Activated CD4-positive, alpha-beta memory T cell treated with anti-CD3 and anti-CD28 coated beads for 36 hours (primary cell): Measurements from ENCODE around the gene IL6. TPM values are rescaled to one million over a fixed set of nuclear protein-coding genes. Genes with fewer than 3 reads are reported as not detected.

Experiments used
- CTCF ChIA-PET: fragments of 350-600 bp; sonication (Branson Sonifier 250); formaldehyde crosslinking; loops from one replicate; lab custom pipeline; 2021; ENCODE audit warnings: antibody characterized with exemption, inconsistent platforms; lab: Charles Lee
- POLR2A ChIA-PET: fragments of 350-600 bp; sonication (Branson Sonifier 250); formaldehyde crosslinking; loops from one replicate; lab custom pipeline; 2021; ENCODE audit warnings: antibody characterized with exemption; lab: Charles Lee
- DNase-seq: peaks from one replicate; pipeline ENCODE4 v3.0.0-alpha.2; 2020
- H3K27ac Mint-ChIP-seq: one replicate; pipeline ENCODE4 v1.8.0; 2021; ENCODE audit warnings: mixed read lengths
- H3K27me3 Mint-ChIP-seq: one replicate; pipeline ENCODE4 v1.8.0; 2021; ENCODE audit warnings: mixed read lengths
- H3K36me3 Mint-ChIP-seq: one replicate; pipeline ENCODE4 v1.8.0; 2021; ENCODE audit warnings: mixed read lengths
- H3K4me1 Mint-ChIP-seq: one replicate; pipeline ENCODE4 v1.8.0; 2021; ENCODE audit warnings: low read depth, mixed read lengths
- H3K4me3 Mint-ChIP-seq: one replicate; pipeline ENCODE4 v1.8.0; 2021; ENCODE audit warnings: mild to moderate bottlenecking, mixed read lengths
- H3K9me3 Mint-ChIP-seq: one replicate; pipeline ENCODE4 v1.8.0; 2021; ENCODE audit warnings: mixed read lengths
- intact Hi-C: fragments of 100-400 bp; cut with micrococcal nuclease; formaldehyde crosslinking; loops from one replicate; pipeline ENCODE4 v1.15.1; 2023
- total RNA-seq, 2 experiments: library from RNA; stranded (reverse); gene quantifications; one replicate each; pipeline ENCODE4 v1.2.3, GENCODE V29; 2021

IL6 gene
- total RNA-seq, 2 experiments from 2014 or later = 1.9 to 2.2 TPM

GRCh38 chr7:22720791-22721786 is 5.9 kb upstream of the IL6 start:
- DNase-seq = no peak
- ChIA-PET POLR2A (no interaction called here), CTCF (interaction anchor here (18.2 kb wide), 1 partner anchor 162 kb away, joined by 540 read pairs; no protein-coding TSS in a partner anchor)
- Mint-ChIP-seq H3K4me3 (no peak overlapping the region), H3K9me3 (no peaks in the 10 kb centered on the region), H3K27ac (no peak overlapping the region), H3K36me3 (no peaks in the 10 kb centered on the region), H3K4me1 (peaks cover 11% of the 10 kb centered on the region), H3K27me3 (peaks cover 10% of the 10 kb centered on the region)
- intact Hi-C loops = no loop called here

GRCh38 chr7:22722536-22723180 is 4.3 kb upstream of the IL6 start:
- Mint-ChIP-seq H3K36me3 (no peaks in the 10 kb centered on the region), H3K4me3 (no peak overlapping the region), H3K27me3 (peaks cover 20% of the 10 kb centered on the region), H3K4me1 (peaks cover 22% of the 10 kb centered on the region), H3K9me3 (no peaks in the 10 kb centered on the region), H3K27ac (no peak overlapping the region)
- no peak for DNase-seq
- intact Hi-C loops = no loop called here
- POLR2A ChIA-PET = no interaction called here
- CTCF ChIA-PET = interaction anchor here (1.1 to 18.2 kb wide), 5 partner anchors 11 to 178 kb away, joined by 3 to 540 read pairs (median 7); no protein-coding TSS in a partner anchor

- intact Hi-C loops = no loop called here
- Mint-ChIP-seq H3K27ac (no peak overlapping the region), H3K9me3 (no peaks in the 10 kb centered on the region), H3K36me3 (no peaks in the 10 kb centered on the region), H3K27me3 (peaks cover 21% of the 10 kb centered on the region), H3K4me3 (no peak overlapping the region), H3K4me1 (peaks cover 22% of the 10 kb centered on the region)
- CTCF ChIA-PET = interaction anchor here (0.7 to 18.2 kb wide), 7 partner anchors 11 to 178 kb away, joined by 3 to 540 read pairs (median 5); no protein-coding TSS in a partner anchor
- no peak for DNase-seq
- POLR2A ChIA-PET = no interaction called here
Measured at GRCh38 chr7:22723181-22723601, 3.8 kb upstream of the IL6 start.

- POLR2A ChIA-PET = no interaction called here
- intact Hi-C loops = no loop called here
- CTCF ChIA-PET = interaction anchor here (0.7 to 18.2 kb wide), 9 partner anchors 12 to 179 kb away, joined by 3 to 540 read pairs (median 5); no protein-coding TSS in a partner anchor
- H3K4me1 Mint-ChIP-seq = peaks cover 22% of the 10 kb centered on the region
- no peaks in the 10 kb centered on the region for H3K36me3 Mint-ChIP-seq
- peaks cover 25% of the 10 kb centered on the region for H3K27me3 Mint-ChIP-seq
- H3K4me3 Mint-ChIP-seq = no peak overlapping the region
- no peak for DNase-seq
- H3K9me3 Mint-ChIP-seq = no peaks in the 10 kb centered on the region
- no peak overlapping the region for H3K27ac Mint-ChIP-seq
Measured at GRCh38 chr7:22723637-22724036, 3.4 kb upstream of the IL6 start.

DNA sequence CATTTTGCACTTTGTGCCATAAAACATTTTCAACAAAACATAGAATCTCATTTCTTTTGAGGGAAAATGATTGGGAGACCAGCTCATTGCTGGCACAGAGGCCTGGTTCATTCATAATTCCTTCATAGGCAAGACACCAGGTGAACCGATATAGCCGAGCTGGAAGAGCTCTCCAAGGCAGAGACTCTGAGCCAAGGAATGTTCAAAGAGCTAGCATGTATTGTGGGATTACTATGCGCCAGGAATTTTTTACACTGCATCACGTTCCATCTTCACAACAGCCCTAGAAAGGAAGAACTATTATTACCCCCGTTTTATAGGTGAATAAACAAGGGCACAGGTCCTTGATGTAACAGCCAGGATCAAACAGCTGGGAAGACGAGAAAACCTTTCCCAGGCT is 2.1 kb upstream of the IL6 start:
- Mint-ChIP-seq H3K27me3 (peaks cover 30% of the 10 kb centered on the region), H3K36me3 (no peaks in the 10 kb centered on the region), H3K4me3 (no peak overlapping the region), H3K4me1 (peaks cover 22% of the 10 kb centered on the region), H3K9me3 (no peaks in the 10 kb centered on the region), H3K27ac (no peak overlapping the region)
- ChIA-PET CTCF (interaction anchor here (1.0 to 18.2 kb wide), 6 partner anchors 13 to 331 kb away, joined by 3 to 540 read pairs (median 10); no protein-coding TSS in a partner anchor), POLR2A (no interaction called here)
- intact Hi-C loops = loop anchor here (5.0 kb wide), 2 partner anchors 48 to 83 kb away; no protein-coding TSS in a partner anchor
- no peak for DNase-seq

- ChIA-PET CTCF (interaction anchor here (0.8 to 18.2 kb wide), 9 partner anchors 13 to 330 kb away, joined by 3 to 540 read pairs (median 10); no protein-coding TSS in a partner anchor), POLR2A (interaction anchor here (0.9 kb wide), 1 partner anchor 162 kb away, joined by 3 read pairs; no protein-coding TSS in a partner anchor)
- H3K36me3 Mint-ChIP-seq = no peaks in the 10 kb centered on the region
- no peak for DNase-seq
- no peak overlapping the region for H3K4me3 Mint-ChIP-seq
- H3K27me3 Mint-ChIP-seq = peaks cover 30% of the 10 kb centered on the region
- intact Hi-C loops = loop anchor here (5.0 kb wide), 2 partner anchors 48 to 83 kb away; no protein-coding TSS in a partner anchor
- no peaks in the 10 kb centered on the region for H3K9me3 Mint-ChIP-seq
- H3K4me1 Mint-ChIP-seq = peaks cover 22% of the 10 kb centered on the region
- H3K27ac Mint-ChIP-seq = no peak overlapping the region
Measured at GRCh38 chr7:22725585-22725984, 1.4 kb upstream of the IL6 start.

GRCh38 chr7:22726345-22726906 is 574 bp upstream of the IL6 start:
- Mint-ChIP-seq H3K27me3 (peaks cover 32% of the 10 kb centered on the region), H3K4me3 (peak overlapping the region; percentile 57), H3K27ac (no peak overlapping the region), H3K4me1 (peaks cover 26% of the 10 kb centered on the region), H3K9me3 (no peaks in the 10 kb centered on the region), H3K36me3 (no peaks in the 10 kb centered on the region)
- CTCF ChIA-PET = interaction anchor here (0.6 to 18.2 kb wide), 24 partner anchors 9 to 329 kb away, joined by 3 to 540 read pairs (median 5); partner anchors contain the start of gene TOMM7
- intact Hi-C loops = loop anchor here (1.0 to 5.0 kb wide), 6 partner anchors 28 to 328 kb away; no protein-coding TSS in a partner anchor
- peak; percentile 70 for DNase-seq
- POLR2A ChIA-PET = interaction anchor here (1.2 kb wide), 1 partner anchor 26 kb away, joined by 3 read pairs; no protein-coding TSS in a partner anchor

- Mint-ChIP-seq H3K9me3 (no peaks in the 10 kb centered on the region), H3K27me3 (peaks cover 35% of the 10 kb centered on the region), H3K27ac (no peak overlapping the region), H3K36me3 (no peaks in the 10 kb centered on the region), H3K4me3 (no peak overlapping the region), H3K4me1 (peaks cover 26% of the 10 kb centered on the region)
- no peak for DNase-seq
- intact Hi-C loops = loop anchor here (2.0 to 5.0 kb wide), 4 partner anchors 29 to 327 kb away; no protein-coding TSS in a partner anchor
- POLR2A ChIA-PET = interaction anchor here (1.2 kb wide), 1 partner anchor 27 kb away, joined by 3 read pairs; no protein-coding TSS in a partner anchor
- CTCF ChIA-PET = interaction anchor here (0.5 to 18.2 kb wide), 25 partner anchors 8 to 348 kb away, joined by 3 to 540 read pairs (median 6); partner anchors contain the start of gene TOMM7
Measured at GRCh38 chr7:22727714-22728035, 675 bp downstream of the IL6 start.

- H3K4me3 Mint-ChIP-seq = no peak overlapping the region
- no peak for DNase-seq
- CTCF ChIA-PET = interaction anchor here (0.7 to 18.2 kb wide), 26 partner anchors 9 to 619 kb away, joined by 3 to 540 read pairs (median 5); no protein-coding TSS in a partner anchor
- no peak overlapping the region for H3K27ac Mint-ChIP-seq
- H3K4me1 Mint-ChIP-seq = peaks cover 24% of the 10 kb centered on the region
- H3K9me3 Mint-ChIP-seq = no peaks in the 10 kb centered on the region
- no peaks in the 10 kb centered on the region for H3K36me3 Mint-ChIP-seq
- POLR2A ChIA-PET = no interaction called here
- peaks cover 37% of the 10 kb centered on the region for H3K27me3 Mint-ChIP-seq
- intact Hi-C loops = loop anchor here (5.0 kb wide), 2 partner anchors 51 to 86 kb away; no protein-coding TSS in a partner anchor
Measured at GRCh38 chr7:22728401-22729029, 1.5 kb downstream of the IL6 start.

DNA sequence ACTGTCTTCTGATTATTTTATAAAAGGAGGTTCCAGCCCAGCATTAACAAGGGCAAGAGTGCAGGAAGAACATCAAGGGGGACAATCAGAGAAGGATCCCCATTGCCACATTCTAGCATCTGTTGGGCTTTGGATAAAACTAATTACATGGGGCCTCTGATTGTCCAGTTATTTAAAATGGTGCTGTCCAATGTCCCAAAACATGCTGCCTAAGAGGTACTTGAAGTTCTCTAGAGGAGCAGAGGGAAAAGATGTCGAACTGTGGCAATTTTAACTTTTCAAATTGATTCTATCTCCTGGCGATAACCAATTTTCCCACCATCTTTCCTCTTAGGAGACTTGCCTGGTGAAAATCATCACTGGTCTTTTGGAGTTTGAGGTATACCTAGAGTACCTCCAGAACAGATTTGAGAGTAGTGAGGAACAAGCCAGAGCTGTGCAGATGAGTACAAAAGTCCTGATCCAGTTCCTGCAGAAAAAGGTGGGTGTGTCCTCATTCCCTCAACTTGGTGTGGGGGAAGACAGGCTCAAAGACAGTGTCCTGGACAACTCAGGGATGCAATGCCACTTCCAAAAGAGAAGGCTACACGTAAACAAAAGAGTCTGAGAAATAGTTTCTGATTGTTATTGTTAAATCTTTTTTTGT is 2.3 kb downstream of the IL6 start:
- Mint-ChIP-seq H3K27me3 (peaks cover 42% of the 10 kb centered on the region), H3K4me3 (no peak overlapping the region)

More for the DNA sequence above, 2.3 kb downstream of the IL6 start:
- no peak for DNase-seq
- peaks cover 26% of the 10 kb centered on the region for H3K4me1 Mint-ChIP-seq
- CTCF ChIA-PET = interaction anchor here (1.2 to 18.2 kb wide), 8 partner anchors 9 to 619 kb away, joined by 3 to 540 read pairs (median 6); no protein-coding TSS in a partner anchor
- H3K36me3 Mint-ChIP-seq = no peaks in the 10 kb centered on the region
- no peak overlapping the region for H3K27ac Mint-ChIP-seq
- intact Hi-C loops = loop anchor here (5.0 kb wide), 2 partner anchors 52 to 87 kb away; no protein-coding TSS in a partner anchor
- no peaks in the 10 kb centered on the region for H3K9me3 Mint-ChIP-seq
- POLR2A ChIA-PET = no interaction called here
